DOHH2 (cell line): ENCODE measurements around the gene ADTRP.

Source experiments
- H3F3A ChIP-seq: fragments of 200-600 bp; sonication (generic), shearing (Covaris generic); 2 replicates; pipeline ENCODE4 v1.6.0; 2016; ENCODE audit warnings: antibody characterized with exemption, mild to moderate bottlenecking; ENCODE audit not compliant: control insufficient read depth, insufficient read depth
- H3K27ac ChIP-seq: fragments of 200-600 bp; sonication (generic); 2 replicates; pipeline ENCODE4 v1.5.1; 2014; ENCODE audit warnings: low read depth, mild to moderate bottlenecking, low read length, moderate library complexity
- H3K27me3 ChIP-seq: fragments of 200-600 bp; sonication (generic); 2 replicates; pipeline ENCODE4 v1.6.1; 2014; ENCODE audit warnings: mild to moderate bottlenecking, low read length, mixed read lengths; ENCODE audit not compliant: control insufficient read depth
- H3K36me3 ChIP-seq: fragments of 200-600 bp; sonication (generic); 2 replicates; pipeline ENCODE4 v1.6.1; 2014; ENCODE audit warnings: mild to moderate bottlenecking, low read length, moderate library complexity, mixed read lengths; ENCODE audit not compliant: control insufficient read depth
- H3K4me1 ChIP-seq: fragments of 200-600 bp; sonication (generic); 2 replicates; pipeline ENCODE4 v1.6.1; 2014; ENCODE audit warnings: mild to moderate bottlenecking, low read length, mixed read lengths; ENCODE audit not compliant: control insufficient read depth
- H3K4me2 ChIP-seq: fragments of 200-600 bp; sonication (generic); 2 replicates; pipeline ENCODE4 v1.6.0; 2014; ENCODE audit warnings: mild to moderate bottlenecking, low read length, moderate library complexity
- H3K4me3 ChIP-seq: fragments of 200-600 bp; sonication (generic); 2 replicates; pipeline ENCODE4 v1.5.1; 2014; ENCODE audit warnings: mild to moderate bottlenecking, low read length, mixed read lengths
- H3K79me2 ChIP-seq: fragments of 200-600 bp; sonication (generic); 2 replicates; pipeline ENCODE4 v1.6.1; 2014; ENCODE audit warnings: mild to moderate bottlenecking, low read length, mixed read lengths; ENCODE audit not compliant: control insufficient read depth
- H3K9me2 ChIP-seq: fragments of 200-600 bp; sonication (generic); replicated peaks from 2 replicates; pipeline ENCODE4 v1.6.1; 2014; ENCODE audit warnings: mild to moderate bottlenecking, low read length, mixed read lengths; ENCODE audit not compliant: control insufficient read depth
- H3K9me3 ChIP-seq: fragments of 200-600 bp; sonication (generic); 2 replicates; pipeline ENCODE4 v1.6.1; 2014; ENCODE audit warnings: antibody characterized with exemption, low read length, mixed read lengths; ENCODE audit not compliant: control insufficient read depth, insufficient read depth
- H4K20me1 ChIP-seq: fragments of 200-600 bp; sonication (generic); 2 replicates; pipeline ENCODE4 v1.6.0; 2014; ENCODE audit warnings: low read depth, mild to moderate bottlenecking, antibody characterized with exemption, low read length, moderate library complexity; ENCODE audit not compliant: control insufficient read depth, insufficient read depth
- EZH2phosphoT487 ChIP-seq: fragments of 200-600 bp; sonication (generic); IDR thresholded peaks from 2 replicates; pipeline ENCODE4 v1.6.1; 2017; ENCODE audit warnings: borderline replicate concordance, mild to moderate bottlenecking, antibody characterized with exemption, low read length, moderate library complexity, mixed read lengths
- TF ChIP-seq, protein P1 (sequence below): fragments of 200-600 bp; sonication (generic); IDR thresholded peaks from one replicate; pipeline ENCODE4 v1.5.1; 2014; ENCODE audit warnings: antibody characterized with exemption, mild to moderate bottlenecking, low read depth, low read length; ENCODE audit not compliant: poor library complexity, severe bottlenecking

Gene ADTRP

DNA sequence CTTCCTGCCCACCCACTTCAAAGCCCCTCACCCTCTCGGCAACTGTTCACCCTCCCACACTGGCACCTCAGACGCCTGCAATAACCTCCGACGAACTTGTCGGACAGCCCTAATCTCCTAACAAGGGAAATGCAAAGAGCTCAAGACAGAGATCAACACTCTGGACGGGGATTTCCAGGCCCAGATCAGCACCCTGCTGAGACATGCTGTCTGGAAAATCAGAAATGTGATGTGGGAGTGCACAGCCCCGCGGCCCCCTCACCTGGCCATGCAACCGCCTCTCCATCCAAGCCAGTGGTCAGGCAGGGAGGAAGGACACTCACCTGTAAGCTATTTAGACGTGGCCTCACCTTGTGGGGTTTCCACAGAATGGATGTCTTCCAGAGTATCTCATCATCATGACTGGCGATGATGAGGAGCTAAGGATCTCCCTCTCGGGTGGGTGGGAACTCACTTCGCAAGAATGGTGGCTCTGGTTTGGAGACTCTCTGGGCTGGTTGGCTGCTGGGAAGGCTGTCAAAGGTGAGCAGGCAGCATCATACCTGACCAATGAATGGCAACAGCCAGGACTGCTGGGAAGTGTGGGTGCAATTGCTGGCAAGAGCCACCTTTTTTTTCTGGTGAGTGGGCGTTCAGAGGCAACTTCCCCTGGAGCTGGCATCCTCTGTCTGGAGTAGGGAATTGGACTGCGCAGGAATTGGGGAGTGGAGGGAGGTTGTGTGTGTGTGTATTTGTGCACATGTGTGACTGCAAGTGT lies 28.1 kb upstream of the ADTRP start:
- TF ChIP-seq, protein P1, sequence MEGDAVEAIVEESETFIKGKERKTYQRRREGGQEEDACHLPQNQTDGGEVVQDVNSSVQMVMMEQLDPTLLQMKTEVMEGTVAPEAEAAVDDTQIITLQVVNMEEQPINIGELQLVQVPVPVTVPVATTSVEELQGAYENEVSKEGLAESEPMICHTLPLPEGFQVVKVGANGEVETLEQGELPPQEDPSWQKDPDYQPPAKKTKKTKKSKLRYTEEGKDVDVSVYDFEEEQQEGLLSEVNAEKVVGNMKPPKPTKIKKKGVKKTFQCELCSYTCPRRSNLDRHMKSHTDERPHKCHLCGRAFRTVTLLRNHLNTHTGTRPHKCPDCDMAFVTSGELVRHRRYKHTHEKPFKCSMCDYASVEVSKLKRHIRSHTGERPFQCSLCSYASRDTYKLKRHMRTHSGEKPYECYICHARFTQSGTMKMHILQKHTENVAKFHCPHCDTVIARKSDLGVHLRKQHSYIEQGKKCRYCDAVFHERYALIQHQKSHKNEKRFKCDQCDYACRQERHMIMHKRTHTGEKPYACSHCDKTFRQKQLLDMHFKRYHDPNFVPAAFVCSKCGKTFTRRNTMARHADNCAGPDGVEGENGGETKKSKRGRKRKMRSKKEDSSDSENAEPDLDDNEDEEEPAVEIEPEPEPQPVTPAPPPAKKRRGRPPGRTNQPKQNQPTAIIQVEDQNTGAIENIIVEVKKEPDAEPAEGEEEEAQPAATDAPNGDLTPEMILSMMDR = no peak
- TF ChIP-seq EZH2phosphoT487 = no peak
- H3F3A ChIP-seq = no peaks in the 10 kb centered on the region
- no peaks in the 10 kb centered on the region for H3K9me2 ChIP-seq
- no peak overlapping the region for H3K4me2 ChIP-seq
- no peak overlapping the region for H3K27ac ChIP-seq
- no peaks in the 10 kb centered on the region for H3K36me3 ChIP-seq
- H3K4me3 ChIP-seq = no peak overlapping the region
- H3K9me3 ChIP-seq = no peaks in the 10 kb centered on the region
- no peaks in the 10 kb centered on the region for H3K27me3 ChIP-seq
- H3K4me1 ChIP-seq = no peaks in the 10 kb centered on the region
- no peaks in the 10 kb centered on the region for H4K20me1 ChIP-seq
- H3K79me2 ChIP-seq = no peaks in the 10 kb centered on the region

DNA sequence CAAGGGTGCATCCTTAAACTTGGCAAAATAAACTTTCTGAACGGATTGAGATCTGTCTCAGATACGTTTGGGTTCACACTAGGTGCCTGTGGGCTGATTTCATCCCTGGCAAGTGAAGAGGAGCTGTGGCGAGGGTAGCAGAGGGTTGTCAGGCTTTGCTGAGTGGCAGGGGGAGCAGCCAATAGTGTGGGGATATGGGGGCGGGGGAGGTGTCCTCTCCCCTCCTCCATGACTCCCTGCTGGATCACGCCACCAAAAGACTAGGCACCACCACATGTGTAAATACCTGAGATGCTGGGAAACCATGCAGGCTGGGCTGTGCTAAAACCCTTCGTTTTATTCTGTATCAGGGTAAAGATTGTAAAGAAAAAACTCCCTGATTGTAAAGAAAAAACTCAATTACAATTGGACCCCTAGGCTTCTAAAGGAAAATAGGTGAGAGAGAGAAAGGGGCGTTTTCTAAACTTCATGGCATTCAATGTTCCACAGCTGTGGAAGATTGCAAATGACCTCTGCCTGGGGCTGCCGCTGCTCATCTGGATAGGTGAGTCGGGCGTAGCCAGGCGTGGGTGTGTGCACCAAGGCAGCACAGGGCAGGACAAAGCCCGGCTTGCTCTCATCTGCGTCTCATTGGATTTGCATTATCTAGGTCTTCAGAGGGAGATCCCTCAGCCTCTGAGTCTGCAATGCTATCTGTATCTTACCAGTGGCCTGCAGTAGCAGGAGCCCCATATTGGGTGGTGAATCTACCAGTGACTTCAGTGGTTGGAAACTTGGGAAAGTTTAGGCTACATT lies 26.9 kb upstream of the ADTRP start:
- Histone ChIP-seq H3K9me2 (no peaks in the 10 kb centered on the region), H3K4me1 (no peaks in the 10 kb centered on the region), H3K9me3 (no peaks in the 10 kb centered on the region), H3K4me3 (no peak overlapping the region), H3K36me3 (no peaks in the 10 kb centered on the region), H3F3A (no peaks in the 10 kb centered on the region), H3K79me2 (no peaks in the 10 kb centered on the region), H3K27ac (no peak overlapping the region), H3K4me2 (no peak overlapping the region), H3K27me3 (no peaks in the 10 kb centered on the region), H4K20me1 (no peaks in the 10 kb centered on the region)
- TF ChIP-seq, protein P1 = no peak
- no peak for TF ChIP-seq EZH2phosphoT487

DNA sequence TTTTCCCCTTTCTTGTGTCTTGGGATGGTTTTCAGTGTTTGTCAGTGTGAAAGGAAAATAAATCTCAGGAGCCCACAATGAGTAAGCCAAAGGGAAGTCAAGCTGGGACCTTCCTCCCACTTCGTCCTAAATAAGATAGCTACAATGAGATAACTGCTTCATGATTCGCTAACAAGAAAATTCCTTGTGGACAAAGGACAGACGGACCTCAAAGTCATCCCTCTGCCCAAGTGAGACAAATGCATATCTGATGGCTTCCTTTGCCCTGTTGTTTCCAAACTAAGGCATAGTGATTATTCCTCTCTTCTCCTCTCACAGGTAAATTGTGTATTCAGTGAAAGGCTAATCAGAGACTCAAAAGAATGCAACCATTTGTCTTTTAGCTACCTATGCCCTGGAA lies 26.1 kb upstream of the ADTRP start:
- Histone ChIP-seq H3K4me3 (no peak overlapping the region), H3K4me1 (no peaks in the 10 kb centered on the region), H3K27me3 (no peaks in the 10 kb centered on the region), H3K79me2 (no peaks in the 10 kb centered on the region), H3K9me2 (no peaks in the 10 kb centered on the region), H3K36me3 (no peaks in the 10 kb centered on the region), H4K20me1 (no peaks in the 10 kb centered on the region), H3K4me2 (no peak overlapping the region), H3K27ac (no peak overlapping the region), H3F3A (no peaks in the 10 kb centered on the region), H3K9me3 (no peaks in the 10 kb centered on the region)
- TF ChIP-seq, protein P1 = no peak
- no peak for TF ChIP-seq EZH2phosphoT487
